ENCODE measurements around the gene CPEB1. TPM values are rescaled to one million over a fixed set of nuclear protein-coding genes. Genes with fewer than 3 reads are reported as not detected.
A peak's percentile ranks its signal among the peaks of the same experiment; 100 is the strongest.

CPEB1 gene
- total and polyA plus RNA-seq, 8 donors = 1.1 to 6.4 (median 1.5) TPM; not detected in 2

DNA sequence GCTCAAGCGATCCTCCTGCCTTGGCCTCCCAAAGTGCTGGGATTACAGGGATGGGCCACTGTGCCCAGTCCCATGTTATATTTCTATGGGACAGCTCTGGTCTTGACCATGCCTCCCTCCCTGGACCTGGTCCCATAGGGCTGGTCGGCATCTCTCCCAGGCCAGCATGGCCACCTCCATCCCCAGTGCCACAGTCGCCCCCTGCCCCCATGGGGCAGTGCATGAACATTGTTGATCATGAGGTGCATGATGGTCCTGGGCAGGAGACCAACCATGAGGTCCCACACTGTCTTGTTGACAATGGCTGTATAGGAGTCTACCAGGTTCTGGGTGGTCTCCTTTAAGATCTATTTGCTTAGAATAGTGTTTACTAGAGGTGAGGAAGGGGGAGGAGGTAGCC, 113.4 kb downstream of the CPEB1 start:
- intact Hi-C loops (cut with DNase I; ENCODE audit: low total_unique reads) = no loop called here
- Histone ChIP-seq H3K9me3 (no peaks in the 10 kb centered on the region), H3K27ac (no peak overlapping the region), H3K27me3 (no peaks in the 10 kb centered on the region), H3K4me1 (peaks cover 6 to 40% (median 26%) of the 10 kb centered on the region in 4 donors), H3K4me3 (no peak overlapping the region), H3K36me3 (peaks cover 35 to 68% (median 60%) of the 10 kb centered on the region in 4 donors)
- no peak for TF ChIP-seq POLR2A (IDR thresholded peaks at IDR 0.05)
- no peak for TF ChIP-seq POLR2AphosphoS5 (IDR thresholded peaks at IDR 0.05)
- no peak for TF ChIP-seq EP300 (IDR thresholded peaks at IDR 0.05)
- TF ChIP-seq, protein P1, sequence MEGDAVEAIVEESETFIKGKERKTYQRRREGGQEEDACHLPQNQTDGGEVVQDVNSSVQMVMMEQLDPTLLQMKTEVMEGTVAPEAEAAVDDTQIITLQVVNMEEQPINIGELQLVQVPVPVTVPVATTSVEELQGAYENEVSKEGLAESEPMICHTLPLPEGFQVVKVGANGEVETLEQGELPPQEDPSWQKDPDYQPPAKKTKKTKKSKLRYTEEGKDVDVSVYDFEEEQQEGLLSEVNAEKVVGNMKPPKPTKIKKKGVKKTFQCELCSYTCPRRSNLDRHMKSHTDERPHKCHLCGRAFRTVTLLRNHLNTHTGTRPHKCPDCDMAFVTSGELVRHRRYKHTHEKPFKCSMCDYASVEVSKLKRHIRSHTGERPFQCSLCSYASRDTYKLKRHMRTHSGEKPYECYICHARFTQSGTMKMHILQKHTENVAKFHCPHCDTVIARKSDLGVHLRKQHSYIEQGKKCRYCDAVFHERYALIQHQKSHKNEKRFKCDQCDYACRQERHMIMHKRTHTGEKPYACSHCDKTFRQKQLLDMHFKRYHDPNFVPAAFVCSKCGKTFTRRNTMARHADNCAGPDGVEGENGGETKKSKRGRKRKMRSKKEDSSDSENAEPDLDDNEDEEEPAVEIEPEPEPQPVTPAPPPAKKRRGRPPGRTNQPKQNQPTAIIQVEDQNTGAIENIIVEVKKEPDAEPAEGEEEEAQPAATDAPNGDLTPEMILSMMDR (IDR thresholded peaks at IDR 0.05) = no peak
- no peak for DNase-seq
- WGBS, 5 donors = 86 to 97% (median 92%) methylated on average over 3 of the region's 3 CpGs

DNA sequence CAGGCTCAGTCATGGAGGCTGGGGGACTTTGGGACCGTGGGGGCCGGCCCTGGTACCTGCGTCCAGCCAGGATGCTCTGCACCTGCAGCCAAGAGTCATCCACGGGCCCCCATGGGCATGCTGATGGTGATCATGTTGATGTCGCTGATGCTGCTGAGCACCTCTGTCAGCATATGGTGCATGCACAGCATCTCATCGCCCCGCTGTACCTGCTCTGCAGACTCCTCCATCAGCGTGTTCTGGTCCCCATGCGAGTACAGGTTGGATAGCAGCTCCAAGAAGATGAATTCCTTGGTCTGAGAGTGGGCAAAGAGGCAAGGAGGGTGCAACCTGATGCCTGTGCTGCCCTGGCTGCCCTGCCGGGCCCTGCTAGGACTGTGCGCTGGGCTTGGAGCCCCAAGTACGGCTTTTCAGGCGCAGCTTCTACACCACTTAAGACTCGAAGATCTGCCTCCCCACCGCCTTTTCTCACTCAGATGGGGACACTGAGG, 114.1 kb downstream of the CPEB1 start:
- 84 to 94% (median 90%) methylated on average over 9 to 15 of the region's 15 CpGs for WGBS, 5 donors
- Histone ChIP-seq H3K4me3 (no peak overlapping the region), H3K27me3 (no peaks in the 10 kb centered on the region), H3K4me1 (peaks cover 0 to 32% (median 18%) of the 10 kb centered on the region in 4 donors), H3K27ac (no peak overlapping the region), H3K9me3 (no peaks in the 10 kb centered on the region), H3K36me3 (peaks cover 28 to 60% (median 52%) of the 10 kb centered on the region in 4 donors)
- no peak for DNase-seq
- intact Hi-C loops (cut with DNase I; ENCODE audit: low total_unique reads) = no loop called here
- TF ChIP-seq, protein P1 (IDR thresholded peaks at IDR 0.05) = no peak
- TF ChIP-seq EP300 (IDR thresholded peaks at IDR 0.05) = no peak
- TF ChIP-seq POLR2A (IDR thresholded peaks at IDR 0.05) = no peak
- TF ChIP-seq POLR2AphosphoS5 (IDR thresholded peaks at IDR 0.05) = no peak

DNA sequence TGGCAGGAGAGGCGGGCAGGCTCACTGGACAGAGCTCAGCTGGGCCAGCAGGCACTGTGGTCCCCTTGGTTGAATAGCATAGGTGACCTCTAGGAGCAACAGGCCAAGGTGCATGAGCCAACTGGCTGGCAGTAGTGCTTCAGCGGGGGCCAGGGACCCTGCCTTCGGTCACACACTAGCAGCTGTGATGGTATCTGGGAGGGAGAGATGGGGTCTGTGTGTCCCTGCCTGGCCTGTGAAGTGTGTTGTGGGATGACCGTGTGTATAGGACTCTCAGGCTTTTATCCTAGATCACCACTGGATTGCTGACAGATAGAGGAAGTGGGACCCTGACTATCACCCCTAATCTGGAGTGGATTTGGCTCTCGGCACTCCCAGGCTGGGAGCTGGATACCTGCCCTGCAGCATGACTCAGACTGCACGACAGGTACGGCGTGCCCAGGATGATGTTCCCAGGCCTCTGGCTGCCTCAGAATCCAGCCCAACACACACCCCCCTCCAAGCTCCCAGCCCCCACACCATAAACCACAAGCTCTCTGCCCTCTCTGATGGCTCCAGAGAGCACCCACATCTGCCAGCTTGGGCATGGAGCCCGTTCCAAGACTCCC, 114.7 kb downstream of the CPEB1 start:
- no peaks in the 10 kb centered on the region for H3K9me3 ChIP-seq
- DNase-seq = peak in 1 of 2 donors; percentile 35
- H3K4me1 ChIP-seq = peaks cover 0 to 27% (median 13%) of the 10 kb centered on the region in 4 donors
- H3K27ac ChIP-seq = no peak overlapping the region
- TF ChIP-seq POLR2AphosphoS5 (IDR thresholded peaks at IDR 0.05) (no peak), EP300 (IDR thresholded peaks at IDR 0.05) (no peak), POLR2A (IDR thresholded peaks at IDR 0.05) (no peak)
- H3K27me3 ChIP-seq = no peaks in the 10 kb centered on the region
- intact Hi-C loops (cut with DNase I; ENCODE audit: low total_unique reads) = no loop called here
- 66 to 85% (median 77%) methylated on average over 4 to 9 of the region's 9 CpGs for WGBS, 5 donors
- peaks cover 24 to 55% (median 47%) of the 10 kb centered on the region in 4 donors for H3K36me3 ChIP-seq
- H3K4me3 ChIP-seq = no peak overlapping the region

DNA sequence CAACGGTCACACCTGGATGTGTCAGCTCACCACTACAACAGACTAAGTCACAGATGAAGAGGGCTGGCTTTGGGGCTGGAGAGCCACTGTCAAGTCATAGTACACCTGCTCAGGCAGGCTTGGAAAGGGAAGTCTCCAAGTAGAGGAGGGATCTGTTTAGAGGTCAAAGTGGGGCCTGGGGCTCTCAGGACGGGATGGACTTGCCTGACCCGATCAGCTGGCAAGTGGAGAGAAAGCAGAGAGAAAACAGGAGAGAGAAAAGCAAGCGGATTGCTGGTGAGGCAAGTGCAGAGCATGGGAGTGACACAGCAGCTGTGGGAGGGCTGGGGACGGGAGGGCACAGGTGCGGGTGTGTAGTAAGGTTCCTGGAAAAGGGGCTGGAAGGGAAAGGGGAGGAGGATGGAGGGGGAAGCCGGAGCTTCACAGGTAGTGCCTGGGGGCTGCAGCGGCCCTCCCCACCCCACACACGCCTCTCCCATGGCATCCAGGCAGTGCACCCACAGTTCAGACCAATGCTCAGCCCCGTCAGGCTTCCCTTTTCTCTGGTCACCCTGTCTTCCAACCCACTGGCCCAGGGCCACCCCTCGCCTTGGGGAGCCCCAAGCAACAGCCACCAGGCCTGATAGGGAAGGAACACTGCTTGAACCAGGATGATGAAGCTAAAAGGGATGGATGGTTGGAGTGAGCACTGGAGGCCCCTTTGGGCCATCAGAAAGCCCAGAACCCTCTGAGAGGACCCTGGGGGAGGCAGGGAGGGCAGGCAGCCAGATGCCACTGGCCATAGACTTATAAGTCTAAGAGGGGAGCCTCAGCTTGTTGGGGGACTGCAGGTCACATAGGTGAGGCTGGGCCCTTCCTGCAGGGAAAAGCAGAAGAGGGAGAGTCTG, 115.4 kb downstream of the CPEB1 start:
- no peak overlapping the region for H3K4me3 ChIP-seq
- H3K36me3 ChIP-seq = peaks cover 17 to 47% (median 39%) of the 10 kb centered on the region in 4 donors
- H3K4me1 ChIP-seq = peaks cover 0 to 19% (median 9%) of the 10 kb centered on the region in 4 donors
- no peak for DNase-seq
- WGBS, 5 donors = 75 to 81% (median 79%) methylated on average over 10 to 11 of the region's 11 CpGs
- intact Hi-C loops (cut with DNase I; ENCODE audit: low total_unique reads) = no loop called here
- TF ChIP-seq POLR2AphosphoS5 (IDR thresholded peaks at IDR 0.05) (no peak), EP300 (IDR thresholded peaks at IDR 0.05) (no peak), POLR2A (IDR thresholded peaks at IDR 0.05) (no peak)
- TF ChIP-seq, protein P1 (IDR thresholded peaks at IDR 0.05) = no peak
- no peak overlapping the region for H3K27ac ChIP-seq
- no peaks in the 10 kb centered on the region for H3K9me3 ChIP-seq
- no peaks in the 10 kb centered on the region for H3K27me3 ChIP-seq

Measured in stomach (tissue), 9 donors.